Left renal cortex interstitium (tissue), 4 donors: ENCODE results near the gene LDHD. TPM values are rescaled to one million over a fixed set of nuclear protein-coding genes. Genes with fewer than 3 reads are reported as not detected.

Experiments used
- DNase-seq, 4 donors: peaks; one replicate each; pipeline ENCODE4 v3.0.0-alpha.2; 2013; ENCODE audit warnings: low read depth in 4 of 4, low spot score in 2 of 4, missing footprints in 1 of 4
- polyA plus RNA-seq, 4 donors: library from polyadenylated mRNA; unstranded; fragments of 120-200 nt; gene quantifications; one replicate each; pipeline ENCODE4 v1.2.1, GENCODE V29; 2013; ENCODE audit not compliant: insufficient read length in 4 of 4

The LDHD gene
- polyA plus RNA-seq, 4 donors, result 6.0 to 8.1 (median 6.8) TPM

DNA sequence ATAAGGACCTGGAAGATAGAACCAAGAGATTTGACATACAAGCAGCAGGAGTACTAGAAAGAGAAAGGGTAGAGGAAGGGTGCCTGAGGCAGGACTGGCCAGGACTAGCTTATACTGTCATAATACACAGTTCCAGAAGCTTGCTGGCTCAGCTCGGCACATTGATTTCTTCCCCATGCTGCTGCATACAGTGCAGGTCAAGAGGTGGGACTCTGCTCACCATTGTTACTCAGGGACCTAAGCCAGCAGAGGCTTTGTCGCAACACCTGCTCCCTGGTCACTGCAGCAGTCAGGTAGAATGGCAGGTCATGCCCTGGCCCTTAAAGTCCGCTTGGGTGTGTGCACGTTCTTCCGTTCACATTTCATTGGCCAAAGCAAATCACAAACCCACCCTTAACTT, 32.8 kb downstream of the LDHD start:
- DNase-seq, result no peak

DNA sequence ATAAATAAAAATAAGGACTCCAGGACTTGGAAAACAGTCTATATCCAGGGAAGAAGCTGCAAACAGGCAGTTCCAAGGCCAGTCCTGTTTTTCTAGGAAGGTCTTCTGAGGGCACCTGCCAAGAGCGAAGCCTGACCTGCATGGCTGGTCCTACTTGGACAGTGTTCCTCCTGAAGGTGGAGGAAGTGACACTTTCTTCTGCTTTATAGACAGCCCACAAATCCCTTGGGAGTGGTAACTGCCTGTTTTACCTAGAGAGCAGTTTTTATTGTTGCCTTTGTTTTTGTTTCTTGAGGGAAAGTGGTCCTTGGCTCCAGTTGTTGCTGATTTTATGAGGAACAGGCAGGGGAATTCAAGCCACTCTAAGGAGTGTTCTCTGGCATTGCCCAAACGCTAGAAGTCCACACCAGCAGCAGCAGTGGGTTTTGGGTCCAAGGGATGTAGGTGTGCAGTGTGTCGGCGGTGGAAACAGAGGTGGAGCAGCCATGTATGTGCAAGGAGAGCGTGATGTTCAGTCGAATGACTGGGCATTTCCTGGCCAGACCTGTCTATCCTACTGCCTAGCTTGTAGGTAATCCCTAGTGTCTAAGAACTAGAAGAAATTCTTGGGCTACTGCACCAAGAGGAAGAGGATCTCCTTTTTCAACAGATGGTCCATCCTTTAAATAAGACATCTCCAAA, 35.3 kb downstream of the LDHD start:
- no peak for DNase-seq

DNA sequence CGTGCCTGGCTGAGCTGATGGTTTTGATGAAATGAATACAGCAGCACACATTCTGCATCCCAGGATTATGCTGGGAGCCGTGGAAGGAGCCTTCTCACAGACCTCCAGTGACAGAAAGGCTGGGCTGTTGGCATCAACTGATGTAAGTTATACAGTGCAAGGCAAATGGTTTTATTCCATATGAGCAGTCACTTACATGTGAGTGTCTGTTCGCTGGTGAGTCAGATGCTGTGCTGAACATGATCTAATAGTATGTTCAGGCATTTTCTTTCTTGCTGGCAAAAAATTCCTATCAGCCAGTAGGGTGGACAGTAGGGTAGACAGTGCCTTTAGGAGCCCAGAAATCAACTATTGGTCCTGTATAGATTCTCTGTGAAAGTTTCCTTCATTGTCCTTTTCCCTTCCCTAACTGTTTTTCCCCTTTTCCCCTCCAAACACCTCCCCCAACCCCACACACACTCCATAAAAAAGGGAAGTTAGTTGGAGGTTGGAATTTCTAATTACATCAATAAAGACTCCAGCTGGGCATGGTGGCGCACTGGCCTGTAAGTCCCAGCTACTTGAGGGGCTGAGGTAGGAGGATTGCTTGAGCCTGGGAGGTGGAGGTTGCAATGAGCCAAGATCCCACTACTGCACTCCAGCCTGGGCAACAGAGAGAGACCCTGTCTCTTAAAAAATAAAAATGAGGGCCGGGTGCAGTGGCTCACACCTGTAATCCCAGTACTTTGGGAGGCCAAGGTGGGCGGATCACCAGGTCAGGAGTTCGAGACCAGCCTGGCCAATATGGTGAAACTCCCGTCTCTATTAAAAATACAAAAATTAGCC, 36.2 kb downstream of the LDHD start:
- no peak for DNase-seq

GRCh38 chr16:75079346-75079926, 37.1 kb downstream of the LDHD start:
- DNase-seq, result no peak

DNA sequence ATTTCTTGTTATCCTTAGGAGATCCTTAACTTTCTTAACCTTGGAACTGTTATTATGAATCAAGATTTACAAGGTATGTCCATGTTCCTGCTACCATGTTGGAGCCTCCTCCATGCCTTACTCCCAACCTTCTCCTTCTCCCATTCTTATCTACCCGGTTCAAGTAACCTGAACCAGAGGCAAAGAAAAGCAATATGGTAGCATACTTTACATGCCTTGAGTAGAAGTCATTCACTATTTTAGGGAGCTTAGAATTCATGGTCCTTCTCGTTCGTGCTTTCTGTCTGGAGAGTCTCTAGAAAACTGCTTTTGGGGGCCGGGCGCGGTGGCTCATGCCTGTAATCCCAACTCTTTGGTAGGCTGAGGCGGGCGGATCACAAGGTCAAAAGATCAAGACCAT, 37.7 kb downstream of the LDHD start:
- DNase-seq, result no peak

DNA sequence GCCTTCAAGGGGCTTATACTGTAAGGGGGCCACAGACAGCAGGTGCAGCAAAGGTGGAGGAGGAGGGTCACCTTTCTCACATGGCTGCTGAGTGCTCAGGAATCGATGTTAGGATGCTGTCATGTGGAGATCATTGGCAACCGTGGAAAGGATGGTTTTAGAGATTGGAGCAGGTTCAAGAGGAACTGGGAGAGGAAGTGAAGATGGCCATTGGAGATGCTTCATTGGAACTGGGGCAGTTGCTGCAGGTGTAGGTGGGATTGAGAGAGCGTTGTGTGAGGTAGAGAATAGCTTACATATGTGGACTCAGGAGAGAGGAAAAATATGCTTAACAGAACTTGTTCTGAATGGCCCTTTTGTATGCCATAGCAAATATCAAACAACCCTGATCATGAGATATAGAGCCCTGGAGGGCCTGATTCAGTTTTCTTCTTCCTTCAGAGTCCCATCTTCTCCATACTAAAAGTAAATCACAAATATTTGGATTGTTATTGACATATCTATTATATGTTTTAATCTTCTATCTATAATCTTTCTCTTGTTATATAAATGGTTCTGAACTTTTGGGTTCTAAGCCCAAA, 40.8 kb downstream of the LDHD start:
- no peak for DNase-seq

GRCh38 chr16:75074920-75075687, 41.5 kb downstream of the LDHD start:
- no peak for DNase-seq

- DNase-seq, result no peak
Observed at GRCh38 chr16:75074304-75074793, 42.2 kb downstream of the LDHD start.

DNA sequence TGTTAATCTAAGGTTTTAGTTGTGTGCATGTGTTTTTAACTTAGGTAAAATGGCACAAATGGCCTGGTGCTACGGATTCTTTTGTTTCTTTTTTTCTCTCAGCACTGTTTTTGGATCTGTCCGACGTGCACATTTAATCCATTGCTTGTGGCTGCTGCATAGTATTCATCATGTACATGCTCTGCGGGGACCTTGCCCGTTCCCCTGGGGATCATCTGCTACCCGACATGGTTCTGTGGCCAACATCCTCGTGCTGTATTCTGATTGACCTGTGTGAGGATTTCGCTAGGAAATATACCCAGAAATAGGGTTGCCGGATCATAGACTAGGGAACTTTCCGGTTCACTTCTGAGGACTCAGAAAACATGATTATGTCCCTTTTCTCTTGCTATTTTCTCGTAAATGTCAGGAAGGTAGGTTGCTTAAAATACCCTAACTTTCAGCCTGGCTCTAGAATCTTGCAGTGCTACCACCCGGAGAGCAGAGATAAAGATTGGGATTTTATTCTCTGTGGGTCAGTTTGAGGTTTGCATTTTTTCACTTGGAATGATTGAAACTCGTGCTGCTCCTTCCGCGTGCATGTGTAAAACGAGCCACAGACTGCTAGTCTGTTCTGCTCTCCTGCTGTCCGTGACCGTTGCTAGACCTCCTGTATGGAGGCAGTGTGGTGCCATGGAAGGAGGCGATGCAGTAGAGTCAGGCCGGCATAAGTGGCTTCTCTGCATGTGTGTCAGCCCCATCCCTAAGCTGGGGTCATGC, 42.9 kb downstream of the LDHD start:
- DNase-seq, result no peak

DNA sequence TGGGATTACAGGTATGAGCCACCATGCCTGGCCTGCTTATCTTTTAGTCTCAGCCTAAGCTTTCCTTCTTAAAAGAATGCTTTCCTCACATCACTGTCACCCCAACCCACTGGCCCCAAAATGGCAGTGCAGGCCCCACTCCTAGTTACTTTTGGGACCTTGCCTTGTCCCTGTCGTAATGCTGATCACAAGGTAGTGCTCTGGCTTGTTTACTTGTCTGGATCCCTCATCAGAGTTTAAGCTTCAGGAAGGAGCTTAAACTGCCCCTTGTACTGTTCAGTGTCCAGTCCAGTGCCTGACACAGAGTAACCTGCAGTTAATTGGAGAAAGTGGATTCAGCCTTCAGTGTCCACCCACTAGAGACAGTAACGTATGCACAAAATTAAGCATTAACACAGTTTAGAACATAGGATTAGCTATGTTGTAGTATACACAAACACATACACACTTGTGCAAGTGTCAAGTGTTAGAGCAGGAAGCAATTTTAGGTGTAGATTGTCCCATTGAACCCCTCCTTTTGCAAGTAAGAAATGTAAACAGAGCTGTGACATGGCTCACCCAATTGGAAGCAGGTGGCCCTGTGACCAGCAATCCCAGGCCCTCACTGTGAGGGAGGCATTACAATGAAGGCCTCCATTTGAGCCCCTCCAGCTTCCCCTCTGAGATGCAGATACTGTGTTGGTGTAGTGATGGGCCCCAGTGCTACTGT, 44.2 kb downstream of the LDHD start:
- no peak for DNase-seq

- DNase-seq, result no peak
Observed at GRCh38 chr16:75071621-75072020, 45.0 kb downstream of the LDHD start.

DNA sequence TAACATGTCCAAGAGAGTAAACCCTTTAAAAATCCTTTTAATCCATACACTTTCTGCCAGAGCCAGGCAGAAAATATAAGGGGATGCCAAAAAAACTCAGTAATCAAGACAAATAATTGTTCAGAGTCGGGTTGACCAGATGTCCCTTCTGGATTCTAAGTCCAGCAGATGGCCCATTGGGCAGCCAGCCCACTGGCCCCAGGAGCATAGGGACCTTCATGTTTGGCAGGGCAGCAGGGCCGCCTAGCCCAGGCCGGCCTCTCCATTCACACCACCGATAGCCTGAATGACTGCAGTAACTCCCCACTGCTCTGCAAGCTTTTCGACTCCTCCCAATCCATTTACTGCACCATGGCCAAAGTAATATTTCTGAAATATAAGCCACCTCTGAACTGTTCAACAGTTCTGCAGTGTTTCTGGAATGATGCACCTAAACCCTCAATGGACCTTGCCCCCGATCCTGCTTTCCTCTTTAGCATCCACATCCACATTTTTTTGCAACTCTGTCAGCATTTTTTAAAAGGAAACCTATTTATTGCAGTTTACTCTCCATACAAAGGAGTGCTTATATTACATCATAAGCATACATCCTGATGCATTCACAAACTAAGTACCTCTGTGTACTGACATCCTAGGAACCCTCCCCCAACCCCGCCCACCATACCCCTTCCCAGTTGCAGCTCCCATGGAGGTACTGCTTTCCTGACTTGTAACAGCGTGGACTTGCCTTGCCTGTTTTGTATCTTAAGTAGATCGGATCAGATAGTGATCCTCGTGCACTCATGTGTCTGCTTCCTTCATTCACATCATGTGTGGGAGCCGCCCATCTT, 46.4 kb downstream of the LDHD start:
- no peak for DNase-seq

DNA sequence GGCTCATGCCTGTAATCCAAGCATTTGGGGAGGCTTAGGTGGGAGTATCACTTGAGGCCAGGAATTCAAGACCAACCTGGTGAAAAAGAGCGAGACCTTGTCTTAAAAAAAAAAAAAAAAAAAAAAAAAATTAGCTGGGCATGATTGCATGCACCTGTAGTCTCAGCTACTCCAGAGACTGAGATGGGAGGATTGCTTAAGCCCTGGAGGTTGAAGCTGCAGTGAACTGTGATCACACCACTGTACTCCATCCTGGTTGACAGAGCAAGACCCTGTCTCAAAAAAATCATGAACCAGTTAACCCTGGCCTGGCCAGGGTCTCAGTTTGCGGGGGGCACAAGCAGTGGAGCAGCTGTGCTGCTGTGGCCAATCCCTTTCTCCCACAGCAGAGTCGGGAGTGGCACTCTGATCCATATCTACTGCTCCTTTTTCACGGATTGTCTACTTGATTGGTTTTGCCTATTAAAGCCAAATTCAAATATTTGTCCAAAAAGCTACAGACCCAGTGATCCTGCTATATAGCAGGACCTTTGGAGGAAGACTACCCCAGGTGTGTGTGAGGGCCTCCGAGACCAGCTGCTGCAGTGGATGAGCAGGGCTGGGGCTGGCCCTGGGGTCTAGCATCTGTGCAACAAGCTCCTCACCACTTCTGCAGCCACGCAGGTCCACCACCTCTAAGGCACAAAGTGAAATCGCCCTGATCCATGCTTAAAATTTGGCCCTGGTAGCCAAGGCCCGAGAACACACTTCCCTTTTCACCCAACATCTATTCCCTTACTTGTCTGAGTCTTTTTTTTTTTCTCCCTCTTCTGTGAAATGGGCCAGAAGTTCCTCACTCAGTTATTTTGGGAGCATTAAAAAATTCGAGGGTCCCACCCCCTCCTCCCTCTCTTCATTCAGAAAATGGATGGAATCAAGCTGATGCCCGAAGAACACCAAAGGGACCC, 48.2 kb downstream of the LDHD start:
- DNase-seq, result no peak

DNA sequence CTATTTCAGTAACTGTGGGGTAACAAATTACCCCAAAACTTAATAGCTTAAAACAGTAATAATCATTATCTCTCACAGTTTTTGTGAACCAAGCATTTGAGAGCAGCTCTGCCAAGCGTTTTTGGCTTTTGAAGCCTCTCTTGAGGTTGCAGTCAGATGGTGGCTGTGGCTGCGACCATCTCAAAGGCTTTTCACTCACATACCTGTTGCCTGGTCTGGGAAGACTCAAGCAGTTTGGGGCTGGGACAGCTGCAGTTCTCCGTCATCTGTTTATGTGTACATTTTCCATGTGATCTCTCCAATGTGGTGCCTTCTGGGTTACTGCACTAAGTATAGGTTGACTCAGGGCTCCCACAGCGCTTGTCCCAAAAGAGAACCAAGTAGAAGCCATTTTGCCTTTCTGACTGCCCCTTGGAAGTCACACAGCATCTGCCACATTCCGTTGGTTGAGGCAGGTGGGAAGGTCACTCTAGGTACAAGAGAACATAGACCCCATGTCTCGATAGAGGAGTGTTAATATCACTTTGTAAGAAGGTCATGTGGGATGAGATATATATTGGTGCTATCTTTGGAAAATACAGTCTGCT, 49.6 kb downstream of the LDHD start:
- DNase-seq, result no peak

DNA sequence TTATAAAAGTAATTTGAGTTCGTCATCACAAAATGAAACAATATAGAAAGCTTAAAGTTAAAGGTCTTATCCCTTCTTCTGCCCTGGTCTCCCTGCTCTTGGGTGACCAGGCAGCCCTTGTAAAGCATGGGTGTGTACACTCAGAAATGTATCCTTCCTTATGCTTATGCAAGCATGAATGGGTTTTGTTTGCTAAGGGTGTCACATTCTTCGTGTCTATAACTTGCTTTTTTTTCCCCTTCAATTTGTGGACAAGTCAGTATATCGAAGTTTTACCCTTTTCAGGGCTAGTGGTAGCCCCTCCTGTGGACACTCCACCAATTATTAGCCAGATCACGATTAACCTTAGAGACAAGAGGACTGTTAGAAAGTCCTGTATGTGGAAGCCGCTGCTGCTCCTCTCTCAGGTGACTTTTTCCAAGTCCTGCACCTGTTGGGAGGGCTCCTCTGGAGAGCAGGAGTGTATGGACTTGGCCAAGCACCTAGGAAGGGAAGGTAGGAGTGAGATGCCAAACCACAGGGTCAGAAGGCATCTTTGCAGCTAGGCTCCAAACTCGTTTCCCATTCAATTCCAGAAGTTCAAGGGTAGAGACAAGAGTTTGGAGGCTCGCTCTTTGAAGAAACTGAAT, 50.9 kb downstream of the LDHD start:
- no peak for DNase-seq

DNA sequence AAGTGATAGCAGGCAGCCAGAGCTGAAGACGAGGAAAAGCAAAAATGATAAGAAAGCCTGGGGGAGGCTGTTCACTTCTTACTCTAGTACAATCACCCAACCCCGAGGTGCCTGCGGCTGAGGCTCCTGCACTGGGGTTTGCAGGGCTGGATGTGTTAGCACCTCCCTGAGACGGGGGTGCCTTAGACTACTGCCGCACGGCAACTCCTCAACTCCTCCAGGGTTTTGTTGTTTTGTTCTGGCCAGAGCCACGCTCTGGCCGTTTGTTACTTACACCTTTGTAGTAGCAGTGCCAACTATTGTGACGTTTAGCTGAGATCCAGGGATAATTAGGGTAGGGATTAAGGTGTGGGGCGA, 51.5 kb downstream of the LDHD start:
- no peak for DNase-seq
